Ishikawa (cell line): ENCODE measurements around the gene GASK1B.

ENCODE experiments used
- CEBPB ChIP-seq: IDR thresholded peaks from 2 replicates; pipeline ENCODE4 v1.6.1; 2012
- CREB1 ChIP-seq: IDR thresholded peaks from 2 replicates; pipeline ENCODE4 v1.6.1; 2012; ENCODE audit warnings: low read depth
- EGR1 ChIP-seq: IDR thresholded peaks from 2 replicates; pipeline ENCODE4 v1.6.1; 2012
- EP300 ChIP-seq: IDR thresholded peaks from 2 replicates; pipeline ENCODE4 v1.6.1; 2012; ENCODE audit warnings: borderline replicate concordance
- FOXM1 ChIP-seq: IDR thresholded peaks from 2 replicates; pipeline ENCODE4 v1.6.1; 2012; ENCODE audit warnings: low read depth, borderline replicate concordance
- MAX ChIP-seq: IDR thresholded peaks from 2 replicates; pipeline ENCODE4 v1.6.1; 2012
- NFIC ChIP-seq: IDR thresholded peaks from 2 replicates; pipeline ENCODE4 v1.6.1; 2012
- RAD21 ChIP-seq: IDR thresholded peaks from 2 replicates; pipeline ENCODE4 v1.6.1; 2012; ENCODE audit warnings: low read depth
- REST ChIP-seq: IDR thresholded peaks from 2 replicates; pipeline ENCODE4 v1.6.1; 2012; ENCODE audit warnings: low read depth, mild to moderate bottlenecking
- TAF1 ChIP-seq: IDR thresholded peaks from 2 replicates; pipeline ENCODE4 v1.6.1; 2012; ENCODE audit warnings: low read depth, mild to moderate bottlenecking
- TCF12 ChIP-seq: IDR thresholded peaks from 2 replicates; pipeline ENCODE4 v1.6.1; 2012; ENCODE audit warnings: low read depth
- TEAD4 ChIP-seq: IDR thresholded peaks from 2 replicates; pipeline ENCODE4 v1.6.1; 2012
- USF1 ChIP-seq: IDR thresholded peaks from 2 replicates; pipeline ENCODE4 v1.6.1; 2012
- YY1 ChIP-seq: IDR thresholded peaks from 2 replicates; pipeline ENCODE4 v1.6.1; 2012; ENCODE audit warnings: low read depth
- ZBTB7A ChIP-seq: IDR thresholded peaks from 2 replicates; pipeline ENCODE4 v1.6.1; 2012; ENCODE audit warnings: low read depth

GASK1B gene

GRCh38 chr4:158193171-158193749 is 20.4 kb upstream of the GASK1B start:
- TF ChIP-seq EP300 (no peak), NFIC (no peak), TAF1 (no peak), YY1 (no peak), RAD21 (peak; percentile 70), USF1 (no peak)

GRCh38 chr4:158192439-158193158 is 19.8 kb upstream of the GASK1B start:
- TF ChIP-seq ZBTB7A (no peak), MAX (no peak), REST (no peak), USF1 (no peak), EP300 (no peak), FOXM1 (no peak), EGR1 (no peak), YY1 (no peak), TAF1 (no peak), CEBPB (no peak), TEAD4 (no peak), CREB1 (no peak)

GRCh38 chr4:158190718-158191117 is 17.9 kb upstream of the GASK1B start:
- TF ChIP-seq NFIC (no peak), RAD21 (no peak), TAF1 (no peak)

- TF ChIP-seq YY1 (no peak), TAF1 (no peak), EGR1 (no peak), NFIC (no peak), USF1 (no peak), EP300 (no peak), TEAD4 (no peak), ZBTB7A (no peak), MAX (no peak), RAD21 (no peak), CREB1 (no peak), REST (no peak), FOXM1 (no peak), TCF12 (no peak), CEBPB (no peak)
These were observed 16.6 kb upstream of the GASK1B start for GRCh38 chr4:158189422-158189821.

- TF ChIP-seq USF1 (peak; percentile 56; the same call in 1 of the 2 replicates), REST (no peak), CEBPB (no peak)
These were observed 14.0 kb upstream of the GASK1B start for GRCh38 chr4:158186815-158187214.
